DOHH2 (cell line): ENCODE results near the gene DES.

Experiments used
- CTCF ChIP-seq: fragments of 200-600 bp; sonication (generic); IDR thresholded peaks from one replicate; pipeline ENCODE4 v1.5.1; 2014; ENCODE audit warnings: antibody characterized with exemption, mild to moderate bottlenecking, low read depth, low read length; ENCODE audit not compliant: poor library complexity, severe bottlenecking
- EZH2phosphoT487 ChIP-seq: fragments of 200-600 bp; sonication (generic); IDR thresholded peaks from 2 replicates; pipeline ENCODE4 v1.6.1; 2017; ENCODE audit warnings: borderline replicate concordance, mild to moderate bottlenecking, antibody characterized with exemption, low read length, moderate library complexity, mixed read lengths

GRCh38 chr2:219440388-219441256, 22.4 kb downstream of the DES start:
- TF ChIP-seq CTCF (no peak), EZH2phosphoT487 (no peak)
